Ishikawa (cell line): ENCODE data around the gene ATG2B.

Experiments
- CEBPB ChIP-seq: IDR thresholded peaks from 2 replicates; pipeline ENCODE4 v1.6.1; 2012
- CREB1 ChIP-seq: IDR thresholded peaks from 2 replicates; pipeline ENCODE4 v1.6.1; 2012; ENCODE audit warnings: low read depth
- EGR1 ChIP-seq: IDR thresholded peaks from 2 replicates; pipeline ENCODE4 v1.6.1; 2012
- EP300 ChIP-seq: IDR thresholded peaks from 2 replicates; pipeline ENCODE4 v1.6.1; 2012; ENCODE audit warnings: borderline replicate concordance
- FOXM1 ChIP-seq: IDR thresholded peaks from 2 replicates; pipeline ENCODE4 v1.6.1; 2012; ENCODE audit warnings: low read depth, borderline replicate concordance
- NFIC ChIP-seq: IDR thresholded peaks from 2 replicates; pipeline ENCODE4 v1.6.1; 2012
- RAD21 ChIP-seq: IDR thresholded peaks from 2 replicates; pipeline ENCODE4 v1.6.1; 2012; ENCODE audit warnings: low read depth
- TAF1 ChIP-seq: IDR thresholded peaks from 2 replicates; pipeline ENCODE4 v1.6.1; 2012; ENCODE audit warnings: low read depth, mild to moderate bottlenecking
- TCF12 ChIP-seq: IDR thresholded peaks from 2 replicates; pipeline ENCODE4 v1.6.1; 2012; ENCODE audit warnings: low read depth
- TEAD4 ChIP-seq: IDR thresholded peaks from 2 replicates; pipeline ENCODE4 v1.6.1; 2012
- YY1 ChIP-seq: IDR thresholded peaks from 2 replicates; pipeline ENCODE4 v1.6.1; 2012; ENCODE audit warnings: low read depth
- ZBTB7A ChIP-seq: IDR thresholded peaks from 2 replicates; pipeline ENCODE4 v1.6.1; 2012; ENCODE audit warnings: low read depth
- TF ChIP-seq, protein P1 (sequence below): IDR thresholded peaks from 2 replicates; pipeline ENCODE4 v1.6.1; 2012
- TF ChIP-seq, protein P2 (sequence below): IDR thresholded peaks from 2 replicates; pipeline ENCODE4 v1.6.1; 2012
- TF ChIP-seq, protein P3 (sequence below): IDR thresholded peaks from 2 replicates; pipeline ENCODE4 v1.6.1; 2012; ENCODE audit warnings: low read depth, mild to moderate bottlenecking

ATG2B gene

DNA sequence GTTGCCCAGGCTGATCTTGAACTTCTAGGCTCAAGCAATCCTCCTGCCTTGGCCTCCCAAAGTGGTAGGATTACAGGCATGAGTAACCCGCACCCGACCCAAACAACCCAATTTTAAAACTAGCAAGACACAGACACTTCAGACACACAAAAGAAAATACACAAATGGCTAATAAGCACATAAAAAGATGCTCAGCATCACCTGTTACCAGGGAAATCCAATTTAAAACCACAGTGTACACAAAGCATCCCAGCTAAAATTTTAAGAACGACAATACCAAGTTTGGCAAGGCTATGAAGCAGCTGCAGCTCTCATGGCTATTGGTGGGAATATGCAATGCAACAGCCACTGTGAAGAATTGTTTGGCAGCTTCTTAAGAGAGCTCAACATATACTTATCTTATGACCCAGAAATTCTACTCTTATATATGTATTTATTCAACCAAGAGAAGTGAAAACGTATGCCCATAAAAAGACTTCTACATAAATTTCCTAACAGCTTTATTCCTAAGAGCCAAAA is 65.1 kb downstream of the ATG2B start:
- TF ChIP-seq RAD21: no peak
- TF ChIP-seq NFIC: no peak
- no peak for TF ChIP-seq CEBPB
- no peak for TF ChIP-seq TAF1
- no peak for TF ChIP-seq EP300
- TF ChIP-seq YY1: no peak
- no peak for TF ChIP-seq EGR1
- TF ChIP-seq, protein P1, sequence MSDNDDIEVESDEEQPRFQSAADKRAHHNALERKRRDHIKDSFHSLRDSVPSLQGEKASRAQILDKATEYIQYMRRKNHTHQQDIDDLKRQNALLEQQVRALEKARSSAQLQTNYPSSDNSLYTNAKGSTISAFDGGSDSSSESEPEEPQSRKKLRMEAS: no peak
- no peak for TF ChIP-seq CREB1
- TF ChIP-seq, protein P2, sequence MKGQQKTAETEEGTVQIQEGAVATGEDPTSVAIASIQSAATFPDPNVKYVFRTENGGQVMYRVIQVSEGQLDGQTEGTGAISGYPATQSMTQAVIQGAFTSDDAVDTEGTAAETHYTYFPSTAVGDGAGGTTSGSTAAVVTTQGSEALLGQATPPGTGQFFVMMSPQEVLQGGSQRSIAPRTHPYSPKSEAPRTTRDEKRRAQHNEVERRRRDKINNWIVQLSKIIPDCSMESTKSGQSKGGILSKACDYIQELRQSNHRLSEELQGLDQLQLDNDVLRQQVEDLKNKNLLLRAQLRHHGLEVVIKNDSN: no peak
- TF ChIP-seq ZBTB7A: no peak
- TF ChIP-seq TEAD4: no peak
- no peak for TF ChIP-seq TCF12
- TF ChIP-seq, protein P3, sequence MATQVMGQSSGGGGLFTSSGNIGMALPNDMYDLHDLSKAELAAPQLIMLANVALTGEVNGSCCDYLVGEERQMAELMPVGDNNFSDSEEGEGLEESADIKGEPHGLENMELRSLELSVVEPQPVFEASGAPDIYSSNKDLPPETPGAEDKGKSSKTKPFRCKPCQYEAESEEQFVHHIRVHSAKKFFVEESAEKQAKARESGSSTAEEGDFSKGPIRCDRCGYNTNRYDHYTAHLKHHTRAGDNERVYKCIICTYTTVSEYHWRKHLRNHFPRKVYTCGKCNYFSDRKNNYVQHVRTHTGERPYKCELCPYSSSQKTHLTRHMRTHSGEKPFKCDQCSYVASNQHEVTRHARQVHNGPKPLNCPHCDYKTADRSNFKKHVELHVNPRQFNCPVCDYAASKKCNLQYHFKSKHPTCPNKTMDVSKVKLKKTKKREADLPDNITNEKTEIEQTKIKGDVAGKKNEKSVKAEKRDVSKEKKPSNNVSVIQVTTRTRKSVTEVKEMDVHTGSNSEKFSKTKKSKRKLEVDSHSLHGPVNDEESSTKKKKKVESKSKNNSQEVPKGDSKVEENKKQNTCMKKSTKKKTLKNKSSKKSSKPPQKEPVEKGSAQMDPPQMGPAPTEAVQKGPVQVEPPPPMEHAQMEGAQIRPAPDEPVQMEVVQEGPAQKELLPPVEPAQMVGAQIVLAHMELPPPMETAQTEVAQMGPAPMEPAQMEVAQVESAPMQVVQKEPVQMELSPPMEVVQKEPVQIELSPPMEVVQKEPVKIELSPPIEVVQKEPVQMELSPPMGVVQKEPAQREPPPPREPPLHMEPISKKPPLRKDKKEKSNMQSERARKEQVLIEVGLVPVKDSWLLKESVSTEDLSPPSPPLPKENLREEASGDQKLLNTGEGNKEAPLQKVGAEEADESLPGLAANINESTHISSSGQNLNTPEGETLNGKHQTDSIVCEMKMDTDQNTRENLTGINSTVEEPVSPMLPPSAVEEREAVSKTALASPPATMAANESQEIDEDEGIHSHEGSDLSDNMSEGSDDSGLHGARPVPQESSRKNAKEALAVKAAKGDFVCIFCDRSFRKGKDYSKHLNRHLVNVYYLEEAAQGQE: no peak
- no peak for TF ChIP-seq FOXM1

DNA sequence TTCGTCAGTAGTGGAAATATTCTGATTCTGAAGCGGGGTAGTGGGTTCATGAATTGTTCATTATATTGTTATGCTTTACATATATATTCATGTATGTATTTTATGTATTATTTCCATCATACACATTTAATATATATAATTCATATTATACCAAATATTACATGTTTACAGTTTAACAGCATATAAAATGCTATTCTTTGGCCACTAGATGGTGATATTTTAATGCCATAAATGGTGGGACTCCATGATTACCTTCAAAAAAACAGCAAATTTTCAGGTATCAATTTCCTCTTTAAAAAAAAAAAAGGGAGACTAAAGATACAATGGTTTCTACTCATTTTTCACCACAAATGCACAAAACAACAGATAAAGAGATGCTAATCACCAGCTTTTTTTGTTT is 66.1 kb downstream of the ATG2B start:
- TF ChIP-seq FOXM1: no peak
- peak; percentile 52 for TF ChIP-seq RAD21

DNA sequence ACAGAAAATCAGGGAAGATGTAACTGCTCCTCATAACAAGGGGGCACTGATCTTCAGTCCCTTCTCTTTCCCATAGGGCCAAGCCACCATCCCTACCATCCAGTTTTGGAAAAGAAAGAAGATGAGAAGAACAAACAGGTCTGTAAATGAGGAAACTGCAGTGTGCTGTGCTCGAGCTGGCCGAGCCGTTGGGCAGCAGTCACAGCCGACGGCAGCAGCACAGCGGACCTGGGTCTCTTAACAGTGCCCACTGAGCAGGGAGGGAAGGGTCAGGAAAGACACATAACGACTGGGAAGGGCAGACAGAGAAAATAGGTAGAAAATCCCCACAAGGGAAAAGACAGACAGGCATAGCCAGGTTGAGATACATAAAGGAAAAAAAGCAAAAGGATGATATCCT is 68.9 kb downstream of the ATG2B start:
- no peak for TF ChIP-seq EGR1
- TF ChIP-seq TAF1: no peak
- TF ChIP-seq FOXM1: no peak
- TF ChIP-seq, protein P1: no peak

DNA sequence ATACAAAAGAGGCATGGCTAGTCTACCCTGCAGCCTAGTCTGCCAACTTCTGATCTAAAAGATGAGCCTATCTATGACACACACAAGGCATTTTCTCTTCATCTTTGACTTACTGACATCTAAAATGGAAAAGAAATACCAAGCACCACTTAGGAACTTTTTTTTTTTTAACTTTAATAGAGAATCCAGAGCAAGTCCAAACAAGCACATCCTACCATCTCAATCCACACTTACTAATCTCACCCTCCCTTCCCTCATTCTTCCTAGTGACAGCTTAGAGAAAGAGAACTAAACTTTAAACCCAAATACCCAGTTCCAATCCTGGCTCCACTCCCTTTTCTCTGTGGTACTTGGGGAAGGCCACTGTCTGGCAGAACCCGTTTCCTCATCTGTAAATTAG is 75.3 kb downstream of the ATG2B start:
- TF ChIP-seq ZBTB7A (no peak), NFIC (no peak), CEBPB (no peak)
- TF ChIP-seq, protein P2: no peak

DNA sequence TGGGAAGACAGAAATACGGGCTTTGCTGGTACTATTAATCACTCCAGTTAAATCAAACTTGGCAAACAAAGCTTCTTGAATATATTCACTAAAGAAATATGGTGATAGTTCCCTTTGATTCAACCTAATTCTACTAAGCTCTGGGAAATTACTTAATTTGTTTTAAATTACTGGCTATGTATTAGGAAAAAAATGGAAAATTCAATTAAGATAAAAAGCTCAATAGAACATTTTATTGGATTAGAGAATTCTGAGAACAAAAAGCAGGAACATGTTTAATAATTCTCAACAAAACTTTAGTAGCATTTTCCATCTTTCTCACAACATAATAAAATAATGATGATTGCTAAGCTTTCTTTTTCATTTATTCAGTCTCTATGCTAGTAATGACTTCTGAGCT is 76.9 kb downstream of the ATG2B start:
- no peak for TF ChIP-seq ZBTB7A

DNA sequence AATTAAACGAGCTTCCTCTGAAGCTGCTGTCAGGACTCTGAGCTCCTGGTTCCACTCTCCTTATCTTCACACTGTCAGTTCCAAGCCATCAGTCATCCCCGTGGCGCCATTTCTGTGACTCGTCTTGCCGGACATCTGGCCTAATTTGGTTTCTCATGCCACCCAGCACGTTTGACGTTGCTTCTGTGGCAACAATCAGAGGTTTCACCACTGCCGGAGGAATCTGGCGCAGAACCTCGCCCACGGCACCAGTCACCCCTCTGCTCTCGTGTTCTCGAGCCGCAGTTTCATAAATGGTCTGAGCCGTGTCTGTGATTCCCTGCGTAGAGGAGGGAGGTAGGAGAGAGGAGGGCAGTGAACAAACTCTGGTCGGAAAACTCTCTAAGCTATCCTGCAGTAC is 77.5 kb downstream of the ATG2B start:
- TF ChIP-seq, protein P3: no peak
- TF ChIP-seq TEAD4 (no peak), TCF12 (no peak), EP300 (no peak), FOXM1 (no peak), EGR1 (no peak), YY1 (no peak), NFIC (no peak), TAF1 (no peak), CEBPB (no peak), CREB1 (no peak), RAD21 (no peak), ZBTB7A (no peak)
- TF ChIP-seq, protein P2: no peak
- TF ChIP-seq, protein P1: no peak
